K562 (cell line): Measurements from ENCODE around the gene WEE1. TPM values are rescaled to one million over a fixed set of nuclear protein-coding genes. Genes with fewer than 3 reads are reported as not detected.

Source experiments
- AFF1 ChIP-seq, 2 experiments: fragments of 450-650 bp; IDR thresholded peaks; 2 replicates each; pipeline ENCODE4 v1.6.1; 2018; ENCODE audit warnings: mild to moderate bottlenecking in 2 of 2, low read depth in 1 of 2; ENCODE audit not compliant: partially characterized antibody in 2 of 2
- ARNT ChIP-seq, 2 experiments: fragments of 450-650 bp; IDR thresholded peaks; 2 replicates each; pipeline ENCODE4 v1.6.1; 2016; ENCODE audit warnings: mild to moderate bottlenecking in 1 of 2
- ATF7 ChIP-seq: fragments of 450-650 bp; IDR thresholded peaks from 2 replicates; pipeline ENCODE4 v1.7.1; 2014; ENCODE audit warnings: mild to moderate bottlenecking, moderate library complexity
- BCOR ChIP-seq: fragments of 450-650 bp; IDR thresholded peaks from 2 replicates; pipeline ENCODE4 v1.6.1; 2016
- HDAC3 ChIP-seq: fragments of 450-650 bp; IDR thresholded peaks from 2 replicates; pipeline ENCODE4 v1.6.1; 2018; ENCODE audit warnings: borderline replicate concordance, mild to moderate bottlenecking, moderate library complexity; ENCODE audit not compliant: partially characterized antibody
- MYBL2 ChIP-seq, 2 experiments: fragments of 450-650 bp in 1 of 2; sonication (generic) in 1 of 2; formaldehyde crosslinking in 1 of 2; IDR thresholded peaks; 2 replicates each; pipeline versions ENCODE4 v1.6.1 to v1.8.1; 2017 to 2022; ENCODE audit warnings: borderline replicate concordance in 1 of 2, inconsistent platforms in 1 of 2, low read depth in 1 of 2, mild to moderate bottlenecking in 1 of 2, missing genetic modification reagents in 1 of 2, moderate library complexity in 1 of 2
- NKRF ChIP-seq: fragments of 450-650 bp; IDR thresholded peaks from 2 replicates; pipeline ENCODE4 v1.6.1; 2016; ENCODE audit warnings: borderline replicate concordance
- NR2C2 ChIP-seq, 2 experiments: fragments of 200-800 bp in 1 of 2; sonication (Bioruptor generic) in 1 of 2; sonication (generic) in 1 of 2; formaldehyde crosslinking in 1 of 2; IDR thresholded peaks; 2 replicates each; pipeline versions ENCODE4 v1.6.1 to v1.8.0; 2016 to 2022; ENCODE audit warnings: mild to moderate bottlenecking in 1 of 2, missing compliant biosample characterization in 1 of 2, missing genetic modification characterization in 1 of 2, missing genetic modification reagents in 1 of 2
- PCBP2 ChIP-seq: fragments of 200-400 bp; formaldehyde crosslinking; IDR thresholded peaks from 2 replicates; pipeline ENCODE4 v1.6.1; 2018; ENCODE audit warnings: low read length, low read depth, mild to moderate bottlenecking, moderate library complexity; ENCODE audit not compliant: poor library complexity, severe bottlenecking
- STAG1 ChIP-seq: sonication (generic); formaldehyde crosslinking; IDR thresholded peaks from 2 replicates; pipeline ENCODE4 v1.5.0; 2020; ENCODE audit warnings: missing genetic modification reagents, borderline replicate concordance
- TEAD1 ChIP-seq, 2 experiments: fragments of 450-650 bp in 1 of 2; sonication (generic) in 1 of 2; formaldehyde crosslinking; IDR thresholded peaks; 2 replicates each; pipeline versions ENCODE4 v1.4.0 to v1.8.0; 2020 to 2022; ENCODE audit warnings: mild to moderate bottlenecking in 2 of 2, missing genetic modification reagents in 1 of 2
- ZNF639 ChIP-seq, 2 experiments: fragments of 200-800 bp in 1 of 2; sonication (Bioruptor generic) in 1 of 2; sonication (generic) in 1 of 2; formaldehyde crosslinking in 1 of 2; IDR thresholded peaks in 1 of 2; conservative IDR thresholded peaks in 1 of 2; 2 replicates each; pipeline versions ENCODE4 v1.5.0 to v1.6.1; 2016 to 2020; ENCODE audit warnings: missing compliant biosample characterization in 1 of 2, missing genetic modification characterization in 1 of 2, missing genetic modification reagents in 1 of 2
- ZNF655 ChIP-seq: fragments of 250-450 bp; sonication (Bioruptor Pico); IDR thresholded peaks from 2 replicates; pipeline ENCODE4 v1.5.0; 2021
- polyA plus RNA-seq, 8 experiments: library from polyadenylated mRNA; depleted of rRNA in 4 of 8; stranded (reverse) in 5 of 8; unstranded in 3 of 8; fragments of >200 nt; fragmentation: Nextera tagmentation in 2 of 8; fragmentation: Illumina TruSeq in 1 of 8; extraction: Ambion mirVana in 2 of 8; extraction: Trizol in 1 of 8; gene quantifications; 2 replicates each; pipeline versions ENCODE4 v1.2.1 to v1.2.3, GENCODE V29; 2011 to 2014; ENCODE audit warnings: inconsistent platforms in 1 of 8, missing spikeins in 1 of 8
- total RNA-seq, 7 experiments: library from RNA; depleted of rRNA in 6 of 7; stranded (reverse); fragments of >200 nt in 6 of 7; fragmentation: Illumina TruSeq in 2 of 7; extraction: Trizol in 2 of 7; gene quantifications; 2 replicates each; pipeline versions ENCODE4 v1.2.1 to v1.2.3, GENCODE V29; 2011 to 2021; ENCODE audit warnings: low replicate concordance in 1 of 7

The WEE1 gene
- total and polyA plus RNA-seq, 9 of the 15 experiments (the other 6 are each of a cell fraction or from before 2014, with no cell fraction given): 21.9 to 99.0 (median 67.4) TPM

GRCh38 chr11:9613830-9614762 lies 40.6 kb downstream of the WEE1 start (continued):
- TF ChIP-seq AFF1 (IDR thresholded peaks at IDR 0.05; ENCODE audit: low read depth in 1 of 2, partially characterized antibody in 2 of 2) (peak in 1 of 2 experiments; percentile 44), STAG1 (CRISPR knock-in tag) (peak; percentile 56), ARNT (IDR thresholded peaks at IDR 0.05) (peak; percentile 36 to 77; a peak in 1 of 4 replicates), ATF7 (peak; percentile 68; the same call in 1 of the 2 replicates), NR2C2 (CRISPR knock-in tag; IDR thresholded peaks at IDR 0.05) (no peak), NR2C2 (tag; IDR thresholded peaks at IDR 0.05) (peak; percentile 56; the same call in 1 of the 2 replicates), MYBL2 (IDR thresholded peaks at IDR 0.05; ENCODE audit: low read depth) (no peak), MYBL2 (CRISPR knock-in tag; IDR thresholded peaks at IDR 0.05; ENCODE audit: borderline replicate concordance) (no peak), BCOR (peak; percentile 82), PCBP2 (no peak), ZNF655 (CRISPR knock-in tag) (no peak), HDAC3 (peak; percentile 22), NKRF (peak; percentile 66; the same call in 1 of the 2 replicates), TEAD1 (CRISPR knock-in tag; IDR thresholded peaks at IDR 0.05) (peak; percentile 50 to 98; a peak in 3 of 4 replicates), ZNF639 (CRISPR knock-in tag; conservative IDR thresholded peaks at IDR 0.05 in 1 of 2, IDR thresholded peaks at IDR 0.05 in 1 of 2) (peak in 1 of 2 experiments; percentile 74; a peak in 2 of 4 replicates)
